ENCODE results near the gene AMN1.
"Not testable (repeated sequence)": the region's sequence is repeated elsewhere in the genome, so short reads cannot be mapped to it uniquely, and the experiment has no call there.

Gene AMN1

GRCh38 chr12:31732926-31733548 is 4.2 kb upstream of the AMN1 start:
- peak; percentile 38 for DNase-seq

DNA sequence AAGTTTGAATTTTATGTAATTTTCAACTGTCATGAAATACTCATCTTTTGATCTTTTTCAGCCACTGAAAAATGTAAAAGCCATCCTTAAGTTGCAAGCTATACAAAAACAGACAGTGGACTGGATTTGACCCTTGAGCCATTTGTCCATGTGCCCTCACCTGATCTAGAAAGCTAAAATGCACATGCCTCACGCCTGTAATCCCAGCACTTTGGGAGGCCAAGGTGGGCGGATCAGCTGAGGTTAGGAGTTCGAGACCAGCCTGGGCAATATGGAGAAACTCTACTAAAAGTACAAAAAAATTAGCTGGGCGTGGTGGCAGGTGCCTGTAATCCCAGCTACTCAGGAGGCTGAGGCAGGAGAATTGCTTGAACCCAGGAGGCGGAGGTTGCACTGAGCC is 2.4 kb upstream of the AMN1 start:
- DNase-seq, result not testable (repeated sequence)

DNA sequence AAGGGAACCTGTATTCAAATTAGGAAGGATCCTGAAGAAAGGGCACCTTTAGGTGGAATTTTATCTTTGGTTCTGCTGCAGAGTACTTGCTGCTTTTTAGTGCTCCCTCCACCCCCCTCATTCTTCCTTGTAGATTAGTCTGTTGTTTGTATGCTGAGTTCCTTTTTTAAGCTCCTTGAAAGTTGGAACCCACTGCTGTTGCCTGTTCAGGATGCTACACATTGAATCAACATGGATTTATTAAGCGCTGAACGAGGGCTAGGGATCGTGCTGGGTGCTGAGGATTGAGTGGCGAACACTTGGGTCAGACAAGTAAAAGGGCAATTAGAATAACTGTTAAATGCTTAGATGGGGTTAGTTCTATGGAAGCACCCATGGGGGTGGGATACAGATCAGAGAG is 884 bp upstream of the AMN1 start:
- no peak for DNase-seq

DNA sequence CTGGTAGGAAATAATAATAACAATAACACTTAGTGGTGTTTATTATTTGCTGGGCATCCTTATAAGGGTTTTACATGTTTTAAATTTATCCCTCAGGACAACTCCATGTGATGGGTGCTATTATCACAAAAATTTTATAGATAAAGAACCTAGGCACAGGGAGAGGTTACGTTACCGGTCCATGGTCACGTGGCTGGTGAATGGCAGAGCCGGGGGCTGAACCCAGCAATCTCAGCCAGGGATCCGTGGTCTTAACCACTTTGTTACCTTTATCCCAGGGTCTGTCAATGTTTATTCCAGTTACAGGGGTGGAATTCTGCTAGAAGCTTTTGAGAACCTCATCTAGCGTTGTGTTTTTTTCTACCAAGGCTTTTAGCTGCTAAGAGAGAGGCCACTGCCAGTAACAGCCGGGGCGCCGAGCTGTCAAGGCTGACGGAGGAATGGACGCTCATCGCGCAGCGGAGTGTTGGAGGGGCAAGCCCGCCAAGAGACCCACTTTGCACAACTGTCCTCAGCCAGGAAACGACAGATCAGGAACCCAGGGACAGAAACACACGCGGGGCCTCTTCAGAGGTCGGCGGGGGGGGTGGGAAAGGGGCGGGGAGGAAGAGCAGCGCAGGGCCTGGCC is 418 bp downstream of the AMN1 start:
- no peak for DNase-seq

GRCh38 chr12:31727192-31727591 is 1.6 kb downstream of the AMN1 start:
- no peak for DNase-seq

GRCh38 chr12:31726575-31726974 is 2.2 kb downstream of the AMN1 start:
- no peak for DNase-seq

DNA sequence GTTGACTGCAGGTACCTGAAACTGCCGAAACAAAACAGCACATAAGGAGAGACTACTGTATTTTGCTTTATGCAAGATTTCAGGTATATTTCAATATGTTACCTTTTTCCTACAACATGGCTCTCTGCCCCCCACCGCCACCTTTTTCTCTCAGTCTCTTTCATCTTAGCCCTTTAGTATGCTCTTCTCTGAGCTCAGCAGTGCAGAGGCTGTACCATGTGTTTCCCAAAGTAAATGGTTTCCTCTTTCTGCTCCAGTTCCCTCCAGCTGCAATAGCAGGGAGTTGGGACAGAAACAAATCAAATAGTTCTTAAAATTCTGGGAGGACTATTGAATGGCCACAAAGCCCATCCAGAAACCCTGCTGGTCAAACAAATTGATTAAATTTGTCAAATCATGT is 4.3 kb downstream of the AMN1 start:
- no peak for DNase-seq

DNA sequence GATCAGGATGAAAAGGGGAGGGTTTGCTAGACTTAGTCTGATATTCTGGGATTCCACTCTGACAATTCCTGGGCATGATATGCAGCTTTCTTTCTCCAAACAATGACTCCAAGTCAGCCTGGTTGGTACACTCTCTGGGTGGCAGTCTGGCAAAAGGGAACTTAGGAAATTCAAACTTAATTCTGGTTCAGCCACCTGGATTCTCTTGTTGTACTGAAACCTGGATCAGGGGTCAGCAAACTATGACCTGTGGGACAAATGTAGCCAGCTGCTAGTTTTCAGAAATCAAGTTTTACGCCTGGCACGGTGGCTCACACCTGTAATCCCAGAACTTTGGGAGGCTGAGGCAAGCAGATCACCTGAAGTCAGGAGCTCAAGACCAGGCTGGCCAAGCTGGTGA is 6.2 kb downstream of the AMN1 start:
- no peak for DNase-seq

- DNase-seq, result not testable (repeated sequence)
These were observed 10.2 kb downstream of the AMN1 start for GRCh38 chr12:31718542-31719198.

- not testable (repeated sequence) for DNase-seq
These were observed 11.8 kb downstream of the AMN1 start for GRCh38 chr12:31716998-31717397.

- no peak for DNase-seq
These were observed 13.5 kb downstream of the AMN1 start for GRCh38 chr12:31715283-31715825.

GRCh38 chr12:31714406-31715271 is 14.2 kb downstream of the AMN1 start:
- no peak for DNase-seq

DNA sequence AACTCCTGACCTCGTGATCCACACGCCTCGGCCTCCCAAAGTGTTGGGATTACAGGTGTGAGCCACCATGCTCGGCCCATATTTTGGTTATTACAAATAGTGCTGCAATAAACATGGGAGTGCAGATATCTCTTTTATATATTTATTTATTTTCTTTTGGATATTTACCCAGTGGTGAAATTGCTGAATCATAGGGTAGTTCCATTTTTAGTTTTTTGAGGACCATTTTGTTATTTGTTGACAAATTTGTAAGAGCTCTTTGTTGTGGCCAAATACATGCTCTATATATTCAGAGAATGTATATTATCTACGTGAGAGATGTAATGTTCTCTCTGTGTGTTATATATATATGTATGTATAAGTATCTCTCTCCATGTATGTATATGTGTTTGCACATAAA is 15.9 kb downstream of the AMN1 start:
- DNase-seq, result no peak

- no peak for DNase-seq
These were observed 18.6 kb downstream of the AMN1 start for GRCh38 chr12:31710021-31710818.

DNA sequence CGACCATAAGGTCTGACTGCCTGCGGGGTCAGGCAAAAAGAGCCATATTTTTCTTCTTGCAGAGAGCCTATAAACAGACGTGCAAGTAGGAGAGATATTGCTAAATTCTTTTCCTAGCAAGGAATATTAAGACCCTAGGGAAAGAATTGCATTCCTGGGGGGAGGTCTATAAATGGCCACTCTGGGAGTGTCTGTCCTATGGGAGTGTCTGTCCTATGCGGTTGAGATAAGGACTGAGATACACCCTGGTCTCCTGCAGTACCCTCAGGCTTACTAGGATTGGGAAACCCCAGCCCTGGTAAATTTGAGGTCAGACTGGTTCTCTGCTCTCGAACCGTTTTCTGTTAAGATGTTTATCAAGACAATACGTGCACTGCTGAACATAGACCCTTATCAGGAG is 20.7 kb downstream of the AMN1 start:
- DNase-seq, result not testable (repeated sequence)

DNA sequence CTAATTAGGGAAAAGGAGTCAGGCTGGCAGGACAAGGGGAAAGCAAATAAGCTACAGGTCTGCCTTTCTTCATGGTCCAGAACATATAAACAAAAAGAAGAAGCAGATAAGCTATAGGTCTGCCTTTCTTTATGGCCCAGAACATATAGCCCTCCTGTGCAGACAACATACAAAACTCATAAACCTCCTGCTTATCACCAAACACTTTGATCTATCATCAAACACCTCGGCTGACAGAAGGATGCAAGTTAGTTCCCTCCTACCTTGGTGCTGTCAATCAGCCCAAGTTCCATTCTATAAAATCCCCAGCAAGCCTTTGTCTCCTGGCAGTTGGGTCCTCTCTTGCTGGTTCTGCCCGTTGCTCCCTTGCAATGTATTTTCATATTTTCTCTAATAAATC is 23.2 kb downstream of the AMN1 start:
- DNase-seq, result no peak

DNA sequence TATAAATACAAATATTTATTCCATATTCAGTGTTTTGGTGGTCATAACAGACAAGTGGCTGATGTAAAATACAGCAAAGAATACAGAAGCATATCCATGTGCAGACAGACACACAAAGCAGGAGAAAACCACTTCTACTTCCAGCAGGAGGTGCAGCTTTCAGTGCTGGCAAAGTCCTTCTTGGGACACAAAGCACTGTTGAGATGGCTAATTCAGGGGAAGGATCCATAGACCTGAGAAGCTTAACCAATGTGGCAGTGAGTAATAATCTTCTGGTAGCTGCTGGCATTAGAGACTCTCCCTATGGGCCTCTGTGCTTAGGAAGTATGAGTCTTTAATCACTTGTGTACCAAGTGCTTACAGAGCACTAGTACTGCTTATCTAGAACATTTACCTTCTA is 26.8 kb downstream of the AMN1 start:
- DNase-seq, result no peak

DNA sequence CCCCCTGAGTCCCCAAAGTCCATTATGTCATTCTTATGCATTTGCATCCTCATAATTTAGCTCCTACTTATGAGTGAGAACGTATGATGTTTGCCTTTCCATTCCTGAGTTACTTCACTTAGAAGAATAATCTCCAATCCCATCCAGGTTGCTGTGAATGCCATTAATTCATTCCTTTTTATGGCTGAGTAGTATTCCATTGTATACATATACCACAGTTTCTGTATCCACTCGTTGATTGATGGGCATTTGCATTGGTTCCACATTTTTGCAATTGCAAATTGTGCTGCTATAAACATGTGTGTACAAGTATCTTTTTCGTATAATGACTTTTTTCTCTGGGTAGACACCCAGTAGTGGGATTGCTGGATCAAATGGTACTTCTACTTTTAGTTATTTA is 38.9 kb downstream of the AMN1 start:
- not testable (repeated sequence) for DNase-seq

GRCh38 chr12:31687101-31687527 is 41.7 kb downstream of the AMN1 start:
- no peak for DNase-seq

- no peak for DNase-seq
These were observed 43.0 kb downstream of the AMN1 start for GRCh38 chr12:31685801-31686200.

GRCh38 chr12:31682136-31682962 is 46.5 kb downstream of the AMN1 start:
- DNase-seq, result peak; percentile 57
